Measurements from ENCODE around the gene WNT7A. TPM values are rescaled to one million over a fixed set of nuclear protein-coding genes. Genes with fewer than 3 reads are reported as not detected.

Gene WNT7A
- total RNA-seq, 1 experiment from 2014 or later, result not detected

GRCh38 chr3:13865106-13865505, 14.8 kb downstream of the WNT7A start:
- no peak for TF ChIP-seq CTCF (conservative IDR thresholded peaks at IDR 0.05)
- Mint-ChIP-seq H3K36me3 (ENCODE audit: insufficient read depth in 1 of 3, low read depth in 3 of 3) (no peaks in the 10 kb centered on the region; a peak in 1 of 7 replicates), H3K27ac (no peak overlapping the region), H3K4me1 (peaks cover 23 to 26% of the 10 kb centered on the region in 2 experiments), H3K27me3 (ENCODE audit: low read depth) (peaks cover 67% of the 10 kb centered on the region), H3K4me3 (no peak overlapping the region), H3K9me3 (no peaks in the 10 kb centered on the region; a peak in 1 of 5 replicates)
- Histone ChIP-seq H2BK20ac (ENCODE audit: low read depth, low read length, poor library complexity, severe bottlenecking) (no peak overlapping the region), H3K56ac (ENCODE audit: insufficient read length, low read depth, low read length) (no peak overlapping the region), H2BK12ac (ENCODE audit: insufficient read length, low read depth, low read length) (no peak overlapping the region), H2BK120ac (ENCODE audit: low read depth, low read length, poor library complexity, severe bottlenecking) (no peak overlapping the region), H3K4ac (ENCODE audit: low read depth, low read length) (no peak overlapping the region), H3K4me1 (ENCODE audit: insufficient read depth, low read length) (no peaks in the 10 kb centered on the region; the same call in 1 of the 2 replicates), H4K5ac (ENCODE audit: insufficient read length, low read depth, low read length) (no peak overlapping the region), H3K23ac (ENCODE audit: insufficient read length, low read depth, low read length) (no peak overlapping the region), H2BK5ac (ENCODE audit: insufficient read length, low read length) (no peak overlapping the region), H3K79me1 (ENCODE audit: insufficient read depth, low read depth, low read length, poor library complexity, severe bottlenecking) (no peaks in the 10 kb centered on the region), H3K79me2 (ENCODE audit: insufficient read depth, low read length) (no peaks in the 10 kb centered on the region), H2AFZ (ENCODE audit: low read length) (no peak overlapping the region), H4K8ac (replicated peaks; ENCODE audit: insufficient read length, low read depth, low read length) (no peak overlapping the region), H4K91ac (ENCODE audit: insufficient read length, low read depth, low read length) (no peak overlapping the region), H3K4me2 (ENCODE audit: insufficient read depth, insufficient read length, low read length) (no peak overlapping the region), H4K20me1 (ENCODE audit: control insufficient read depth, insufficient read depth, insufficient read length) (no peaks in the 10 kb centered on the region), H2AK5ac (ENCODE audit: insufficient read length, low read length) (no peak overlapping the region), H3K14ac (ENCODE audit: insufficient read depth, low read length) (no peak overlapping the region), H3T11ph (ENCODE audit: low read length) (no peak overlapping the region), H3K18ac (ENCODE audit: insufficient read length, low read depth, low read length) (no peak overlapping the region), H3K9me3 (ENCODE audit: control insufficient read depth, low read depth, low read length) (no peaks in the 10 kb centered on the region), H2BK15ac (ENCODE audit: low read depth, low read length) (no peak overlapping the region), H3K23me2 (ENCODE audit: insufficient read length, low read depth, low read length, poor library complexity, severe bottlenecking) (no peaks in the 10 kb centered on the region), H3K9ac (ENCODE audit: extremely low read depth, insufficient read length, low read length) (no peak overlapping the region), H3K27me3 (ENCODE audit: insufficient read depth, low read length) (no peaks in the 10 kb centered on the region; the same call in 1 of the 2 replicates), H3K27ac (ENCODE audit: insufficient read length, low read depth, low read length) (no peak overlapping the region)
- DNase-seq, result no peak
- WGBS (ENCODE audit: extremely low coverage, insufficient read length, low lambda C conversion rate), result no CpG with 5 or more reads among the region's 4 CpGs

Measured in H9 (cell line).